H1 (cell line): ENCODE results near the gene PRRX2. TPM values are rescaled to one million over a fixed set of nuclear protein-coding genes. Genes with fewer than 3 reads are reported as not detected.

ENCODE experiments used
- CTCF ChIA-PET: fragments of 300-600 bp; sonication (Branson Sonifier 250); formaldehyde crosslinking; loops from one replicate; lab custom pipeline; 2021; ENCODE audit not compliant: partially characterized antibody; lab: Charles Lee
- POLR2A ChIA-PET: fragments of 300-600 bp; sonication (Branson Sonifier 250); formaldehyde crosslinking; loops from one replicate; lab custom pipeline; 2021; ENCODE audit warnings: inconsistent platforms; ENCODE audit not compliant: partially characterized antibody; lab: Charles Lee
- DNase-seq, 2 experiments: peaks; one replicate each; pipeline versions ENCODE4 v3.0.0 to v3.0.0-alpha.2; 2010 to 2022; ENCODE audit warnings: low spot score in 2 of 2, low read depth in 1 of 2, mixed read lengths in 1 of 2
- FAIRE-seq: peaks from 2 replicates; lab custom pipeline; 2011; peaks lifted over from hg19 to GRCh38; lab: Jason Lieb, UNC
- H2AFZ ChIP-seq: 2 replicates; pipeline ENCODE4 v1.8.1; 2012; ENCODE audit warnings: low read length, inconsistent platforms
- H2AK5ac ChIP-seq: 2 replicates; pipeline ENCODE4 v1.6.1; 2013; ENCODE audit warnings: low read depth, low read length
- H2BK120ac ChIP-seq: replicated peaks from 2 replicates; pipeline ENCODE3; 2013; ENCODE audit warnings: low read depth, low read length, inconsistent platforms
- H2BK12ac ChIP-seq: 2 replicates; pipeline ENCODE4 v1.6.1; 2013; ENCODE audit warnings: low read depth, low read length
- H2BK15ac ChIP-seq: 2 replicates; pipeline ENCODE4 v1.6.1; 2013; ENCODE audit warnings: low read length
- H2BK20ac ChIP-seq: 2 replicates; pipeline ENCODE4 v1.6.1; 2013; ENCODE audit warnings: low read length
- H2BK5ac ChIP-seq: 2 replicates; pipeline ENCODE4 v1.6.1; 2013; ENCODE audit warnings: low read depth, low read length
- H3K14ac ChIP-seq: 2 replicates; pipeline ENCODE4 v1.6.1; 2013; ENCODE audit warnings: inconsistent platforms; ENCODE audit not compliant: insufficient read length
- H3K18ac ChIP-seq: 2 replicates; pipeline ENCODE4 v1.6.1; 2013; ENCODE audit warnings: low read length; ENCODE audit errors: extremely low read depth
- H3K23ac ChIP-seq: 2 replicates; pipeline ENCODE4 v1.6.1; 2013; ENCODE audit warnings: inconsistent platforms; ENCODE audit not compliant: insufficient read length
- H3K23me2 ChIP-seq: 2 replicates; pipeline ENCODE4 v1.6.1; 2013; ENCODE audit warnings: low read depth, low read length
- H3K27ac ChIP-seq: 2 replicates; pipeline ENCODE4 v1.6.1; 2011; ENCODE audit warnings: low read depth, low read length, inconsistent platforms
- H3K27me3 ChIP-seq, 4 experiments: replicated peaks in 1 of 4; 1 replicate in 1 of 4; 2 replicates in 3 of 4; pipeline versions ENCODE4 v1.6.1 to v1.8.1; 2011 to 2013; ENCODE audit warnings: low read length in 3 of 4, mild to moderate bottlenecking in 3 of 4, inconsistent platforms in 2 of 4, mixed read lengths in 2 of 4, moderate library complexity in 1 of 4; ENCODE audit not compliant: control insufficient read depth in 3 of 4, insufficient read depth in 3 of 4; ENCODE audit errors: extremely low read depth in 1 of 4
- H3K36me3 ChIP-seq, 4 experiments: 2 replicates each; pipeline versions ENCODE4 v1.6.1 to v1.8.1; 2011 to 2013; ENCODE audit warnings: mild to moderate bottlenecking in 4 of 4, low read length in 3 of 4, moderate library complexity in 2 of 4, control low read depth in 1 of 4, inconsistent platforms in 1 of 4; ENCODE audit not compliant: insufficient read depth in 4 of 4, control insufficient read depth in 2 of 4
- H3K4ac ChIP-seq: replicated peaks from 2 replicates; pipeline ENCODE3; 2013; ENCODE audit warnings: low read length, low read depth, mixed read lengths, inconsistent platforms; ENCODE audit not compliant: insufficient read length
- H3K4me1 ChIP-seq, 4 experiments: replicated peaks in 1 of 4; 1 replicate in 1 of 4; 2 replicates in 3 of 4; pipeline versions ENCODE4 v1.6.1 to v1.8.1; 2011 to 2013; ENCODE audit warnings: low read length in 3 of 4, inconsistent platforms in 2 of 4, mixed read lengths in 1 of 4; ENCODE audit not compliant: insufficient read depth in 4 of 4, control insufficient read depth in 3 of 4
- H3K4me2 ChIP-seq, 2 experiments: 2 replicates each; pipeline versions ENCODE4 v1.6.1 to v1.8.1; 2011 to 2013; ENCODE audit warnings: low read depth in 2 of 2, low read length in 2 of 2, control low read depth in 1 of 2, inconsistent platforms in 1 of 2, mild to moderate bottlenecking in 1 of 2; ENCODE audit not compliant: insufficient read depth in 1 of 2
- H3K4me3 ChIP-seq, 4 experiments: fragments of 200-600, 300-600 bp in 1 of 4; sonication (generic), shearing (Covaris generic), sonication (Bioruptor Twin) in 1 of 4; 2 replicates each; pipeline versions ENCODE4 v1.5.1 to v1.8.1; 2011 to 2016; ENCODE audit warnings: low read length in 4 of 4, low read depth in 3 of 4, control low read depth in 2 of 4, inconsistent platforms in 2 of 4, mild to moderate bottlenecking in 2 of 4, mixed read lengths in 1 of 4, moderate library complexity in 1 of 4; ENCODE audit not compliant: insufficient read depth in 2 of 4; ENCODE audit errors: extremely low read depth in 1 of 4
- H3K56ac ChIP-seq: replicated peaks from 2 replicates; pipeline ENCODE3; 2013; ENCODE audit warnings: low read depth, mild to moderate bottlenecking, mixed read lengths, low read length, inconsistent platforms; ENCODE audit not compliant: insufficient read length
- H3K79me1 ChIP-seq: 2 replicates; pipeline ENCODE4 v1.6.1; 2013; ENCODE audit warnings: low read depth, low read length, control low read depth
- H3K79me2 ChIP-seq, 2 experiments: 2 replicates each; pipeline versions ENCODE4 v1.6.1 to v1.8.1; 2012 to 2013; ENCODE audit warnings: low read length in 2 of 2, mild to moderate bottlenecking in 2 of 2, inconsistent platforms in 1 of 2; ENCODE audit not compliant: insufficient read depth in 2 of 2, control insufficient read depth in 1 of 2
- H3K9ac ChIP-seq, 4 experiments: replicated peaks in 1 of 4; 1 replicate in 1 of 4; 2 replicates in 3 of 4; pipeline versions ENCODE4 v1.6.1 to v1.8.1; 2011 to 2013; ENCODE audit warnings: low read depth in 3 of 4, low read length in 3 of 4, control low read depth in 2 of 4, mild to moderate bottlenecking in 2 of 4, moderate library complexity in 2 of 4, inconsistent platforms in 1 of 4; ENCODE audit errors: extremely low read depth in 1 of 4
- H3K9me3 ChIP-seq, 2 experiments: 2 replicates each; pipeline versions ENCODE4 v1.6.1 to v1.8.1; 2012 to 2013; ENCODE audit warnings: mild to moderate bottlenecking in 2 of 2, moderate library complexity in 2 of 2, control low read depth in 1 of 2, inconsistent platforms in 1 of 2, low read depth in 1 of 2, low read length in 1 of 2, mixed read lengths in 1 of 2; ENCODE audit not compliant: insufficient read depth in 2 of 2
- H4K20me1 ChIP-seq, 2 experiments: replicated peaks in 1 of 2; 2 replicates each; pipeline versions ENCODE3 to v1.8.1; 2011 to 2013; ENCODE audit warnings: inconsistent platforms in 2 of 2, low read length in 2 of 2, mild to moderate bottlenecking in 1 of 2; ENCODE audit not compliant: insufficient read depth in 2 of 2, control insufficient read depth in 1 of 2
- H4K5ac ChIP-seq: 2 replicates; pipeline ENCODE4 v1.6.1; 2013; ENCODE audit warnings: low read length, low read depth, mixed read lengths, inconsistent platforms; ENCODE audit not compliant: insufficient read length
- H4K8ac ChIP-seq: 2 replicates; pipeline ENCODE4 v1.8.0; 2013; ENCODE audit warnings: mild to moderate bottlenecking, moderate library complexity, low read length, inconsistent platforms; ENCODE audit not compliant: insufficient read depth; ENCODE audit errors: extremely low read depth
- H4K91ac ChIP-seq: replicated peaks from 2 replicates; pipeline ENCODE3; 2013; ENCODE audit warnings: low read length, mixed read lengths, inconsistent platforms; ENCODE audit not compliant: insufficient read length
- SP4 ChIP-seq: IDR thresholded peaks from 2 replicates; pipeline ENCODE4 v1.6.1; 2012; ENCODE audit warnings: low read length, inconsistent platforms
- TEAD4 ChIP-seq: IDR thresholded peaks from 2 replicates; pipeline ENCODE4 v1.6.1; 2012; ENCODE audit warnings: low read depth, low read length, inconsistent platforms, mixed read lengths
- WGBS, 2 experiments: shearing (Covaris generic) in 1 of 2; methylation state at CpG; one replicate each; pipeline versions ENCODE4 v1.1.6 to v1.1.7; 2013 to 2015; ENCODE audit warnings: low lambda C conversion rate in 2 of 2, mixed read lengths in 2 of 2, inconsistent platforms in 1 of 2, low coverage in 1 of 2, missing lambda C conversion rate in 1 of 2; ENCODE audit not compliant: insufficient replicate concordance in 2 of 2, insufficient coverage in 1 of 2, insufficient read length in 1 of 2; ENCODE audit errors: extremely low coverage in 1 of 2, missing lambda C conversion rate in 1 of 2; 5-methylcytosine and 5-hydroxymethylcytosine counted together
- polyA plus RNA-seq, 7 experiments: library from polyadenylated mRNA; depleted of rRNA in 3 of 7; stranded (reverse) in 5 of 7; unstranded in 2 of 7; fragments of >200 nt in 5 of 7; fragments of 200-250 nt in 2 of 7; gene quantifications; 1 replicate in 5 of 7; 2 replicates in 1 of 7; 4 replicates in 1 of 7; pipeline versions ENCODE4 v1.2.1 to v1.2.3, GENCODE V29; 2011 to 2013; ENCODE audit warnings: missing spikeins in 2 of 7, mixed read lengths in 2 of 7
- total RNA-seq: library from RNA; stranded (reverse); fragmentation: NEBNext Ultra II Directional; extraction: Animal tissue kit (Norgen Biotek cat#: 25700); gene quantifications from 2 replicates; pipeline ENCODE4 v1.2.1, GENCODE V29; 2021

PRRX2 gene
- total and polyA plus RNA-seq, 2 of the 8 experiments (the other 6 are each of a cell fraction or from before 2014, with no cell fraction given): 5.8 to 9.2 TPM

DNA sequence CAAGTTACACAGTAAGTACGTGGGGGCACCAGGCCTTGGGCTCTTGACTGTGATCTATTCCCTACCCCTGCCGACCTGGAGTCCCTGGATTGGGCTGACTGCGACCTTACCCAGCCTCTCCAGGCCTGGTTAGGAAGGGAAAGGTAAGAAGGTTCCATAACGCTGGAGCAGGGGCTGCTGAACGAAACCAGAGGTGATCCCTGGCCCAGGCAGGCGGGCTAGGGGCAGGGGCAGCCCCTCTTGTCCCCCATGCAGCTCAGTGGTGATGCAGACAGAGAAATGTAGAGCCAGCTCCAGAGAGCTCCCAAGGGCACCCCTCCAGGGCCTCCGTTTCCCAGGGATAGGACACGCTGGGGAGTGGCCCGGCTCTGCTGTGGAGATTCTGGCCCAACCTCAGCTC is 14.1 kb downstream of the PRRX2 start:
- no peak overlapping the region for H4K5ac ChIP-seq
- H3K36me3 ChIP-seq: no peaks in the 10 kb centered on the region
- no peak overlapping the region for H3K9ac ChIP-seq
- H3K27me3 ChIP-seq: no peaks in the 10 kb centered on the region; a peak in 2 of 7 replicates
- H3K79me2 ChIP-seq: no peaks in the 10 kb centered on the region
- no peak overlapping the region for H2BK120ac ChIP-seq
- WGBS, 2 experiments: 75% methylated on average over 9 of the region's 9 CpGs; no CpG with 5 or more reads in 1 of the 2 experiments
- no peak for TF ChIP-seq SP4
- no peak for TF ChIP-seq TEAD4
- no peak overlapping the region for H3K4me3 ChIP-seq
- no peak overlapping the region for H3K23ac ChIP-seq
- no peak overlapping the region for H3K4ac ChIP-seq
- H4K20me1 ChIP-seq: no peaks in the 10 kb centered on the region
- no peak overlapping the region for H2BK15ac ChIP-seq
- no peak overlapping the region for H2BK20ac ChIP-seq
- no peak overlapping the region for H4K91ac ChIP-seq
- H2AK5ac ChIP-seq: no peak overlapping the region
- H3K56ac ChIP-seq: no peak overlapping the region
- H2BK5ac ChIP-seq: no peak overlapping the region
- no peak overlapping the region for H2AFZ ChIP-seq
- H3K14ac ChIP-seq: no peak overlapping the region
- ChIA-PET CTCF (interaction anchor here (1.2 to 1.8 kb wide), 3 partner anchors 11 to 104 kb away, joined by 3 to 5 read pairs (median 3); no protein-coding TSS in a partner anchor), POLR2A (interaction anchor here (0.7 kb wide), 1 partner anchor 37 kb away, joined by 3 read pairs; no protein-coding TSS in a partner anchor)
- no peaks in the 10 kb centered on the region for H3K79me1 ChIP-seq
- no peak overlapping the region for H4K8ac ChIP-seq
- no peak overlapping the region for H3K18ac ChIP-seq
- H3K9me3 ChIP-seq: no peaks in the 10 kb centered on the region
- DNase-seq (no peak), FAIRE-seq (no peak)
- H3K23me2 ChIP-seq: no peaks in the 10 kb centered on the region
- H3K4me2 ChIP-seq: no peak overlapping the region
- H3K4me1 ChIP-seq: peaks cover 0 to 2% (median 0%) of the 10 kb centered on the region in 4 experiments; a peak in 3 of 7 replicates
- H3K27ac ChIP-seq: no peak overlapping the region
- no peak overlapping the region for H2BK12ac ChIP-seq
